Transverse colon (tissue), 4 donors: Measurements from ENCODE around the gene ZC3H14.

Experiments used
- POLR2A ChIP-seq: fragments of 450-650 bp; IDR thresholded peaks from one replicate; pipeline ENCODE4 v1.6.1; 2016; ENCODE audit warnings: antibody characterized with exemption, mild to moderate bottlenecking, moderate library complexity
- POLR2AphosphoS5 ChIP-seq, 3 donors: sonication (generic); formaldehyde crosslinking; IDR thresholded peaks; one replicate each; pipeline ENCODE4 v1.6.1; 2016; ENCODE audit warnings: antibody characterized with exemption in 3 of 3
- TF ChIP-seq, protein P1 (sequence below), 5 experiments: fragments of 200-600 bp in 3 of 5; fragments of 450-650 bp in 2 of 5; sonication (generic) in 3 of 5; IDR thresholded peaks; 1 replicate in 2 of 5; 2 replicates in 3 of 5; pipeline ENCODE4 v1.5.1; 2016 to 2017; ENCODE audit warnings: antibody characterized with exemption in 5 of 5, inconsistent platforms in 3 of 5, mild to moderate bottlenecking in 2 of 5, moderate library complexity in 1 of 5

DNA sequence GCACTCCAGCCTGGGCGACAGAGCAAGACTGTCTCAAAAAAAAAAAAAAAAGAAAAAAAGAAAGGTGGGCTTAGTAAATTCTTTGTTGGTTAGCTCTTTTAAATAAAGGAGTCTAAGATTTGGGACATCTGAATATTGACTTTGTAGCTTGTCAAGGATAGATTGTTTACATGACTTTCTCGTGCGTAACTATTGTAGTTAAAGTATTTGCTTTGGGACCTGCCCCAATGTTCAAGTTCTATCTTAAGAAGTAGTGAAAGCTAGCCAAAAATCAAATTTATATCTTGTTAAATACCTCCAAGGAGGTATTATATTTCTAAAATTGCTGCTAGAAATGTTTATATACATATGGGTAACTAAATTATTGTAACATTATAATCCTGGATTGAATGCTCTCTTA is 40.4 kb upstream of the ZC3H14 start:
- TF ChIP-seq, protein P1, sequence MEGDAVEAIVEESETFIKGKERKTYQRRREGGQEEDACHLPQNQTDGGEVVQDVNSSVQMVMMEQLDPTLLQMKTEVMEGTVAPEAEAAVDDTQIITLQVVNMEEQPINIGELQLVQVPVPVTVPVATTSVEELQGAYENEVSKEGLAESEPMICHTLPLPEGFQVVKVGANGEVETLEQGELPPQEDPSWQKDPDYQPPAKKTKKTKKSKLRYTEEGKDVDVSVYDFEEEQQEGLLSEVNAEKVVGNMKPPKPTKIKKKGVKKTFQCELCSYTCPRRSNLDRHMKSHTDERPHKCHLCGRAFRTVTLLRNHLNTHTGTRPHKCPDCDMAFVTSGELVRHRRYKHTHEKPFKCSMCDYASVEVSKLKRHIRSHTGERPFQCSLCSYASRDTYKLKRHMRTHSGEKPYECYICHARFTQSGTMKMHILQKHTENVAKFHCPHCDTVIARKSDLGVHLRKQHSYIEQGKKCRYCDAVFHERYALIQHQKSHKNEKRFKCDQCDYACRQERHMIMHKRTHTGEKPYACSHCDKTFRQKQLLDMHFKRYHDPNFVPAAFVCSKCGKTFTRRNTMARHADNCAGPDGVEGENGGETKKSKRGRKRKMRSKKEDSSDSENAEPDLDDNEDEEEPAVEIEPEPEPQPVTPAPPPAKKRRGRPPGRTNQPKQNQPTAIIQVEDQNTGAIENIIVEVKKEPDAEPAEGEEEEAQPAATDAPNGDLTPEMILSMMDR (IDR thresholded peaks at IDR 0.05) = no peak
- TF ChIP-seq POLR2AphosphoS5 (IDR thresholded peaks at IDR 0.05) (no peak), POLR2A (no peak)
